Skin of body (tissue), 2 donors: ENCODE measurements around the gene GOSR2. TPM values are rescaled to one million over a fixed set of nuclear protein-coding genes. Genes with fewer than 3 reads are reported as not detected.
"Not testable (repeated sequence)": the region's sequence is repeated elsewhere in the genome, so short reads cannot be mapped to it uniquely, and the experiment has no call there.

ENCODE experiments used
- DNase-seq: peaks from one replicate; lab custom pipeline; 2025; lab: John Stamatoyannopoulos, UW
- total RNA-seq: library from RNA; depleted of rRNA; stranded (reverse); fragments of >200 nt; gene quantifications from one replicate; pipeline ENCODE4 v1.2.3, GENCODE V29; 2014

Gene GOSR2
- total RNA-seq, 1 donor from 2014 or later = 38.1 TPM

- no peak for DNase-seq
Measured at GRCh38 chr17:46930051-46930450, 7.1 kb downstream of the GOSR2 start.

GRCh38 chr17:46931596-46931995 is 8.6 kb downstream of the GOSR2 start:
- no peak for DNase-seq

- DNase-seq = no peak
Measured at GRCh38 chr17:46935658-46936266, 12.8 kb downstream of the GOSR2 start.

GRCh38 chr17:46940692-46941404 is 17.9 kb downstream of the GOSR2 start:
- DNase-seq = peak; percentile 45

- DNase-seq = peak; percentile 19
Measured at GRCh38 chr17:46942441-46943217, 19.7 kb downstream of the GOSR2 start.

- no peak for DNase-seq
Measured at GRCh38 chr17:46943218-46943500, 20.2 kb downstream of the GOSR2 start.

- no peak for DNase-seq
Measured at GRCh38 chr17:46943501-46944393, 20.8 kb downstream of the GOSR2 start.

GRCh38 chr17:46944931-46945330 is 22.0 kb downstream of the GOSR2 start:
- DNase-seq = no peak

GRCh38 chr17:46947216-46947615 is 24.3 kb downstream of the GOSR2 start:
- no peak for DNase-seq

- DNase-seq = no peak
Measured at GRCh38 chr17:46948544-46948943, 25.6 kb downstream of the GOSR2 start.

- no peak for DNase-seq
Measured at GRCh38 chr17:46949291-46950174, 26.6 kb downstream of the GOSR2 start.

GRCh38 chr17:46950342-46950996 is 27.5 kb downstream of the GOSR2 start:
- DNase-seq = no peak

- DNase-seq = no peak
Measured at GRCh38 chr17:46950997-46951621, 28.1 kb downstream of the GOSR2 start.

GRCh38 chr17:46951706-46952105 is 28.7 kb downstream of the GOSR2 start:
- DNase-seq = no peak

- no peak for DNase-seq
Measured at GRCh38 chr17:46952115-46952514, 29.2 kb downstream of the GOSR2 start.

GRCh38 chr17:46953191-46953590 is 30.2 kb downstream of the GOSR2 start:
- not testable (repeated sequence) for DNase-seq

- DNase-seq = no peak
Measured at GRCh38 chr17:46958041-46958591, 35.2 kb downstream of the GOSR2 start.

- no peak for DNase-seq
Measured at GRCh38 chr17:46960152-46960551, 37.2 kb downstream of the GOSR2 start.

GRCh38 chr17:46962374-46962790 is 39.4 kb downstream of the GOSR2 start:
- no peak for DNase-seq
